NT2/D1 (cell line): Measurements from ENCODE around the gene HAX1.
"Not testable (repeated sequence)": the region's sequence is repeated elsewhere in the genome, so short reads cannot be mapped to it uniquely, and the experiment has no call there.

Source experiments
- DNase-seq: peaks from one replicate; pipeline ENCODE4 v3.0.0-alpha.2; 2011; ENCODE audit warnings: low read depth, low spot score
- H3K27me3 ChIP-seq: 2 replicates; pipeline ENCODE4 v1.6.0; 2011; ENCODE audit warnings: mild to moderate bottlenecking; ENCODE audit not compliant: insufficient read length, insufficient read depth
- H3K36me3 ChIP-seq: 2 replicates; pipeline ENCODE4 v1.6.1; 2011; ENCODE audit warnings: mild to moderate bottlenecking, low read length, mixed read lengths; ENCODE audit not compliant: insufficient read depth, insufficient read length
- H3K4me1 ChIP-seq: 2 replicates; pipeline ENCODE4 v1.5.1; 2011; ENCODE audit not compliant: insufficient read depth, insufficient read length
- H3K4me3 ChIP-seq: 2 replicates; pipeline ENCODE4 v1.5.1; 2011; ENCODE audit warnings: low read depth; ENCODE audit not compliant: insufficient read length
- H3K9ac ChIP-seq: 2 replicates; pipeline ENCODE4 v1.6.0; 2011; ENCODE audit warnings: low read depth; ENCODE audit not compliant: insufficient read length
- H3K9me3 ChIP-seq: 2 replicates; pipeline ENCODE4 v1.5.1; 2011; ENCODE audit warnings: mild to moderate bottlenecking, low read length; ENCODE audit not compliant: insufficient read depth
- SUZ12 ChIP-seq: IDR thresholded peaks from 2 replicates; pipeline ENCODE4 v1.6.1; 2011; ENCODE audit not compliant: insufficient read length, insufficient read depth; ENCODE audit errors: extremely low read depth
- YY1 ChIP-seq: IDR thresholded peaks from 2 replicates; pipeline ENCODE4 v1.6.1; 2011; ENCODE audit not compliant: insufficient read length, insufficient read depth
- ZNF274 ChIP-seq: IDR thresholded peaks from 2 replicates; pipeline ENCODE4 v1.6.1; 2011; ENCODE audit warnings: mild to moderate bottlenecking, low read depth, low read length

HAX1 gene

DNA sequence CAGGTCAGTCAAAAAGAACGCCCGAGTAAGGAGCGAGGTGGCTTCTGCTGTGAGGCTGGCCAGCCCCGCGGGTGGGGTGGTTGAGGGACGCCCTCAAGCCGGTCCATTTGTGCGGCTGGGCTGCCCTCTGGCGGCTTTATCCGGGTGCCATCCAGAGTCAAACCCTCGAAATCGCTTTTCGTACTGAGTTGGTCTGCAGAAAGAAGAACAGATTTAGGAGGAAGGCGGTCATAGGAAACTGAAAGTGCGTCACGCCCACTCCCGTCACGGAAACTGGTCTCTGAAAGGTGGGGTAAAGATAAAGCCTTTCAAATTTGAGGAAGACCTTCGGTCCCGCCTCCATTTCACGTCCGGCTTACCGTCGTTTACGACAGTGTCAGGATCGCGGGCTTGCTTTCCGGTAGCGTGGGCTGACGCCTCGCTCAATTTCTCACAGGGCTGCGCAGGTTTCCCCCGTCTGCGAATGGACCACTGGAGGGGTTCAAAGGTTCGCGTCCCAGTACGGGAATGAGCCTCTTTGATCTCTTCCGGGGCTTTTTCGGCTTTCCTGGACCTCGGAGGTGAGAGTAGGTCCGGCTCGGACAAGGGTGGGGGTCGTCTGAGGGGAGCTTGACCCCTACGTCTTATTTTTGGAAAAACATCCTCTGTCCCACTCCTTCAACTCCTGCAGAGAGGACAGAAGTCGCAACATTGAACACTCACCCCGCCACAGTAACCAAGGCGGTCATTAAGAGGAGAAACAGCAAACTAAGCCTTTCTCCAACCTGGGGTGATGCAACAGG is at the start of gene HAX1:
Gene HAX1, plus strand, starts transcription at position 413 of the 782 bp plus-strand sequence. Its CDS starts 95 bp downstream, at position 508.
- H3K4me3 ChIP-seq: peak within 1 kb of the TSS; percentile 90
- H3K9me3 ChIP-seq: no peaks in the 10 kb centered on the region
- H3K4me1 ChIP-seq: peaks cover 4% of the 10 kb centered on the region
- no peaks in the 10 kb centered on the region for H3K27me3 ChIP-seq
- peak; percentile 84 for DNase-seq
- H3K36me3 ChIP-seq: peaks cover 70% of the 10 kb centered on the region
- TF ChIP-seq SUZ12 (no peak), YY1 (peak; percentile 35), ZNF274 (no peak)
- peak within 1 kb of the TSS; percentile 97 for H3K9ac ChIP-seq

DNA sequence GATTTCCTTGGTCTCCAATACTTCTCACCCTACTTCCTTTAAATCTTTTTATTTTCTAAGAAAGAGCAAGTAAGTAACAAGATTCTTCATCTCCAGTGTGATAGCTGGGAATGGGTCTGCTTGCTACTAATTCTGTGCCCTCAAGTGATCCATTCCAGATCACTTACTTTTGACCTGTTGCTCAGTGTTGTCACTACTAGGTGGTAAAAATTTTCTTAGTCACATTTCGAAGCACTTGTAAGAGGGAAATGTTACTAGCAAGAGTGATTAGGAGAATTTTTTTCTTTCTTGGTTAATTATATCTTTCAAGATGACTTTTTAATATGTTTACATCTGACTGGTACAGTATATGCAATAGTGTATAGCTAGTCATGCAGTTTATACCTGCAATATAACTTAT is 49.5 kb upstream of the HAX1 start:
- H3K9ac ChIP-seq: no peak overlapping the region
- peaks cover 74% of the 10 kb centered on the region for H3K36me3 ChIP-seq
- H3K4me1 ChIP-seq: no peaks in the 10 kb centered on the region
- no peaks in the 10 kb centered on the region for H3K27me3 ChIP-seq
- peaks cover 8% of the 10 kb centered on the region for H3K9me3 ChIP-seq
- no peak overlapping the region for H3K4me3 ChIP-seq
- TF ChIP-seq SUZ12 (no peak), YY1 (no peak), ZNF274 (no peak)
- DNase-seq: no peak

DNA sequence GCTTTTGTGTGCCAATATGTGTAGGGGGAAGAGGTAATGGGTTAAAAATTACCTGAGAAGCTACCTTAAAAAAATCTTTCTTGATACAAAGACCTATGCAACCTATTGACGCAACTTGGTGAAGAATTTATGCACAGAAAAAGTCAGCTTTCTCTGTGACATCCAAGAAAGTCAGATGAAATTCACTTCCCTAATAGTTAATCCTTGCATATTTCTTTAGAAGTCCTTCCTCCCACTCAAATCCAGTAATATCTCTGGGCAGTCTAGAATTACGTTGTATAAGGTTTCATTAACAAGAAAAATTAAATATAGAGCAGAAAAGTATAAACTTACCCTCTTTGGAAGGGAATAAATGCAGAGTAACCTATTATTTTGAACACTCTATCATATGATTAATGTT is 48.8 kb upstream of the HAX1 start:
- no peaks in the 10 kb centered on the region for H3K4me1 ChIP-seq
- no peaks in the 10 kb centered on the region for H3K27me3 ChIP-seq
- H3K36me3 ChIP-seq: peaks cover 74% of the 10 kb centered on the region
- no peak overlapping the region for H3K9ac ChIP-seq
- peaks cover 8% of the 10 kb centered on the region for H3K9me3 ChIP-seq
- no peak for DNase-seq
- no peak for TF ChIP-seq SUZ12
- no peak for TF ChIP-seq ZNF274
- no peak for TF ChIP-seq YY1
- H3K4me3 ChIP-seq: no peak overlapping the region

- Histone ChIP-seq H3K9me3 (peaks cover 8% of the 10 kb centered on the region), H3K4me3 (no peak overlapping the region), H3K27me3 (no peaks in the 10 kb centered on the region), H3K36me3 (peaks cover 80% of the 10 kb centered on the region), H3K9ac (no peak overlapping the region), H3K4me1 (no peaks in the 10 kb centered on the region)
- no peak for TF ChIP-seq SUZ12
- TF ChIP-seq ZNF274: no peak
- DNase-seq: no peak
Measured at GRCh38 chr1:154225370-154225769, 47.1 kb upstream of the HAX1 start.

DNA sequence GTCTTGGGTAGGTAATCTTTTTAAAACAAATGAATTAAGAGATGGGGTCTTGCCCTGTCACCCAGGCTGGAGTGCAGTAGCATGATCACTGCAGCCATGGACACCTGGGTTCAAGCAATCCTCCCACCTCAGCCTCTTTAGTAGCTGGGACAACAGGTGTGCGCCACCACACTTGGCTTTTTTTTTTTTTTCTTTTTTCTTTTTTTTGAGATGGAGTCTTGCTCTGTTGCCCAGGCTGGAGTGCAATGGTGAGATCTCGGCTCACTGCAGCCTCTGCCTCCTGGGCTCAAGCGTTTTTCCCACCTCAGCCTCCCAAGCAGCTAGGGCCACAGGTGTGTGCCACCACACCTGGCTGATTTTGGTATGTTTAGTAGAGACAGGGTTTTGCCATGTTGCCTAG is 41.3 kb upstream of the HAX1 start:
- H3K9ac ChIP-seq, DNase-seq, H3K27me3 ChIP-seq, H3K9me3 ChIP-seq, H3K4me3 ChIP-seq, H3K4me1 ChIP-seq: not testable (repeated sequence)
- H3K36me3 ChIP-seq: peaks cover 93% of the 10 kb centered on the region

GRCh38 chr1:154233127-154233526 is 39.3 kb upstream of the HAX1 start:
- H3K9me3 ChIP-seq, H3K27me3 ChIP-seq, H3K4me1 ChIP-seq, DNase-seq, H3K4me3 ChIP-seq, H3K9ac ChIP-seq: not testable (repeated sequence)
- peaks cover 93% of the 10 kb centered on the region for H3K36me3 ChIP-seq

DNA sequence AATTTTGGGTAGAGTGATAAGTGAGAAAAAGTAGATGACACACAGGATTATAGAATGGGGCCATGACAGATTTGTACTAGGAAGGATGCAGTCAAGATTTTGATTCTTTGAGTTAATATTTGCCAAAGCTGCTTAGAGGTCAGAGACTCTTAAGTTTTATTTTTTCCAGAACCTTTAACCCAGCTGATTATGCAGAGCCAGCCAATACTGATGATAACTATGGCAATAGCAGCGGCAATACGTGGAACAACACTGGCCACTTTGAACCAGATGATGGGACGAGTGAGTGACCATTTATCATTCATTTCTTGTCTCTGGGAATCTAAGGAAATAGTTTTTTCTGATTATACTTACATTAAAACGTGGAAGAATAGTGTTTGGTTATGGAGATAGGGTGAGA is 35.6 kb upstream of the HAX1 start:
- no peaks in the 10 kb centered on the region for H3K9me3 ChIP-seq
- no peaks in the 10 kb centered on the region for H3K4me1 ChIP-seq
- no peak for DNase-seq
- H3K4me3 ChIP-seq: no peak overlapping the region
- no peaks in the 10 kb centered on the region for H3K27me3 ChIP-seq
- peaks cover 87% of the 10 kb centered on the region for H3K36me3 ChIP-seq
- H3K9ac ChIP-seq: no peak overlapping the region
- TF ChIP-seq ZNF274 (no peak), SUZ12 (no peak), YY1 (no peak)

DNA sequence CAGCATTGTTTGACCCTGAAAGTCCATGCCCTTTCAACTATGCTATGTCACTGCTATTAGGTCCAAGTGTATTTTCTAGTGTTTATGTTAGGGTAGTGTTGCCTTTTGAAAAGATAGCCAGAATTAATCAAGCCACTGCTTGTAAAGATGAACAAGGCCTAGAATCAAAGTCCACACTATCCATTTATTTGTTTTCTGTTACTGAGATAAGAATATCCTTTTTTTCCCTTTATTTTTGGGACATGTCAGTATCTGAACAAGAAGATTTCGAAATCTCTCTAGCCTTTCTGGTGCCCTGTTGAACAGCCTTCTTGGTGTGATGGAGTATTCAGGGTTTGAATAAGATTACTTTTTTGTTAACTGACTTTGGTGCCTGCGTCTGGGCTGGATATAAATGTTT is 35.0 kb upstream of the HAX1 start:
- peaks cover 87% of the 10 kb centered on the region for H3K36me3 ChIP-seq
- no peak overlapping the region for H3K4me3 ChIP-seq
- no peaks in the 10 kb centered on the region for H3K4me1 ChIP-seq
- no peak for DNase-seq
- no peak for TF ChIP-seq SUZ12
- TF ChIP-seq YY1: no peak
- TF ChIP-seq ZNF274: no peak
- no peak overlapping the region for H3K9ac ChIP-seq
- no peaks in the 10 kb centered on the region for H3K9me3 ChIP-seq
- no peaks in the 10 kb centered on the region for H3K27me3 ChIP-seq
